GM18526 (cell line): Measurements from ENCODE around the gene NPRL2.

Source experiments
- POLR2A ChIP-seq: IDR thresholded peaks from 3 replicates; pipeline ENCODE4 v1.6.1; 2011; ENCODE audit not compliant: insufficient read length; ENCODE audit errors: extremely low read depth

The NPRL2 gene

DNA sequence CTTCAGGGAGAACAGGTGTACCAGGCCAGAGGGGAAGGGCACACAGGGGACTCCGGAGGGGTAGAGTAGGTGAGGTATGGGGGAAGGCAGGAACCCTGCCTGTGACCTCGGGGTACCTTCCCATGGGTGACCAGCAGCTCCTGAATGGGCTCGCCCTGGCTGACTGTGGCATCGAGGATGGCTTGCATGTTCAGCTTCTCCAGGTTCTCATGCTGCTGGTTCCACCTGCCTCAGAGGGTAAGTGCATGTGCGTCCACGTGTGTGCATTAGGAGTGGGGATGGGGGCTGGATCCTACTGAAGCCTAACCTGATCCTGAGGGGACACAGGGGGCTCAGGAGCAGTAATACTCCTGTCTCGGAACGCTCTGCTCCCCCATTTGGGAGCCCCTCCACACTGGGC, 5.6 kb downstream of the NPRL2 start:
- TF ChIP-seq POLR2A: no peak

DNA sequence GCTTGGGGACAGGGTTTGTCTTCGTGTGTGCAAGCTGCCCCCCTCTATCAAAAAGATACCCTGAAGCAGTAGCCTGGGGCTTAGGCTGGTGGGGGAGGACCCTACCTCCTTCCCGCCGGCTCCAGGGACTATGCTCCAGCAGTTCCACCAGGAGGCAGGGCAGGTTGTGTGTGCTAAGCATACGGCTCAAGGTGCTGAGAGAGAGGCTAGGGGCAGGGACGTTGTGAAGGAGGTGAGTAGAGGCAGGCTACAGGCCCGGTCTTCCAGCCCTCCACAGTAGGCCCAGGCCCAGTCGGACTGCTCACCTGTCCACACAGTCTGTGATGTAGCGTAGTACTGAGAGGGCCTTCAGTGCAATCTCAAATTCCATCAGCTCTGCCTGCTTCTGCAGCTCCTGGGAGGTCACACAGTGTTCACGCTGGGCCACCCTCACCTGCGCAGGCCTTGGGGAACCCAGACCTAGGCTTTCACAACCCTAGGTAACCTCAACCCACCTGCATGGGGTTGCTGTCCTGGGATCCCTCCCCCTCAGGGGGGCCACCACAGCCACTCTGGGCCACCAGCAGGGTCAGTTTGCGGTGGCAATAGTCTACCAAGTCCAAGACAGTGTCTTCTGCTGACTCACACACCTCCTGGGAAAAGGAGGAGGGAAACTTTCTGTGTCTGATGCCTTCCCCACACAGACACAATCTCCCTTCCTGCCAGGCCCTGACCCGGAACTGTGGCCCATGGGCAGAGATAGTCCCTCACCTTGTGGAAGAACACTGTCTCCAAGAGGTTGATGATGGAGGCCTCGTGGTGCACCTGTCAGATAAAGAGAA, 7.6 kb downstream of the NPRL2 start:
- no peak for TF ChIP-seq POLR2A

DNA sequence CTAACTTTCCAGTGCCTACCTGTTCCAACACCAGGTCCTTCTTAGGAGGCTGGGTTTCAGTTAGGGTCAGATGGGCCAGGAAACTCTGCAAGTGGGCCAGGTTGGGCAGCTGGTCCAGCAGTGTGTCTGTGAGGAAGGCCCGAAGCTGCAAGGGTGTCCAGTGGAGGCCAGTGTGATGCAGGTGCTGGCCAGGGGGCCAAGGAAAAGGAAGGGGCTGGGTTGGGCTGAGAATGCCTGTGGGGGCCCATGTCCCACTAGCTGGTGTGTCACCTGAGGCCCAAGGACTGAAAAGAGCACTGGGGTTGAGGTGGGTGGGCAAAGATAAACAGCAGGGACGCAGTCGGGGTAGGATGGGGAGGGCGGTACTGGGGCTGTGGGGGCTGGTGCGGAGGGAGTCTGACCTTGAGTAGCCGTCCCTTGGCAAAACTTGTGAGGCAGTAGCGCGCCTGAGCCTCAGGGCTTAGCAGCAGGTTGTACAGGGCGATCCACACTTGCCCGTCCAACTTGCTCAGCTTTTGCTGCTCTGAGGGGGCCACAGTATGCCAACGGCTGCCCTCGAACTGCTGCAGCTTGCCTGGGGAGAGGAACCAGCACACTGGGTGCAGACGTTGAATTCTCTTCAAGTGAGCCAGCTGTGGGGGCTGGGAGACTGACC, 8.5 kb downstream of the NPRL2 start:
- TF ChIP-seq POLR2A: no peak

DNA sequence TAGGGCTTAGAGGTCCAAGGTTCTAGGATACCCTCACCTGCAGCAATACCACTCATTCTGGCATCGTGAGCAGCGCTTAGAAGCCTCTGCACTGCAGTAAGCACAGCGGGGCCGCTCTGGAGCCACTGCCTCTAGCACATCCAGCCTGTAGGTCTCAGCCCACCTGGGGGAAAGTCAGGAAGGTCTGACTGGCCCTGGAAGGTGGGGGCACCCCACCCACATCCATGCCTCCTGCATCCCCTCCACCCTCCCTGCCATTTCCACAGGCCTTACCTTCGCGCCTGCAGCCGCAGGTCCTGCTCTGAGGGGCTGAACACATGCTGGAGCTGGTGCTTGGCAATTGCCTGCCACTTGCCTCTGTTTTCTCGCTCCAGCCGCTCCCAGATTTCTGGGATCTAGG, 9.0 kb downstream of the NPRL2 start:
- TF ChIP-seq POLR2A: no peak

DNA sequence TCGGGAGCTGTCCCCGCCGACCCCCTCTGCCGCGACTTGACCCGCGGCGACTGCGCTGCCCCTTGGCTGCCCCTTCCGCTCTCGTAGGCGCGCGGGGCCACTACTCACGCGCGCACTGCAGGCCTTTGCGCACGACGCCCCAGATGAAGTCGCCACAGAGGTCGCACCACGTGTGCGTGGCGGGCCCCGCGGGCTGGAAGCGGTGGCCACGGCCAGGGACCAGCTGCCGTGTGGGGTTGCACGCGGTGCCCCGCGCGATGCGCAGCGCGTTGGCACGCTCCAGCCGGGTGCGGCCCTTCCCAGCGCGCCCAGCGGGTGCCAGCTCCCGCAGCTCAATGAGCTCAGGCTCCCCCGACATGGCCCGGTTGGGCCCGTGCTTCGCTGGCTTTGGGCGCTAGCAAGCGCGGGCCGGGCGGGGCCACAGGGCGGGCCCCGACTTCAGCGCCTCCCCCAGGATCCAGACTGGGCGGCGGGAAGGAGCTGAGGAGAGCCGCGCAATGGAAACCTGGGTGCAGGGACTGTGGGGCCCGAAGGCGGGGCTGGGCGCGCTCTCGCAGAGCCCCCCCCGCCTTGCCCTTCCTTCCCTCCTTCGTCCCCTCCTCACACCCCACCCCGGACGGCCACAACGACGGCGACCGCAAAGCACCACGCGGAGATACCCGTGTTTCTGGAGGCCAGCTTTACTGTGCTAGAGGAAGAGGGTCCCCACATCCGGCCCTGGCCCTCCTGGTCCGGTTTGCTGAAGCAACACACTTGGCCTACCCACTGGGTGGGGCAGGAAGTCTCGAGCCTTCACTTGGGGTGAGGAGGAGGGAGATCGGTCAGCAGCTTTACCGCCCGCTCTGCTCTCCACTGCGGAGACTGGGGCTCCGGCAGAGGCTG, 9.9 kb downstream of the NPRL2 start, which contains the start of gene RASSF1:
Gene RASSF1 (minus strand): TSS at position 389 of the 882 bp plus-strand sequence. CDS start 31 bp downstream, at position 358.
- TF ChIP-seq POLR2A: peak; percentile 42

DNA sequence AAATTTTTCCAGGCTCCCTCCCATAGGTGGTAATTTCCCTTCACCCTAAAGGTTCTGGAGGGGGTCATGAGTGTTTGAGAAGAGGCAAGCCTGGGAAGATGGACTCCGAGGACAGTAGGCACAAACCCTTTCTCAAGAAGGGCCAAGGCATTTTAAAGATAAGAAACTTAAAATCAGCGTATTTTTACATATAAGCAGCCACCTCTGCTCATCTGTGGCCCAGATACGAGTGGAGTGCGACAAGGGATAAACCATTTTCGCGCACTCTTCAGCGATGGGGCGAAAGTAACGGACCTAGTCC, 10.5 kb downstream of the NPRL2 start:
- TF ChIP-seq POLR2A: no peak

DNA sequence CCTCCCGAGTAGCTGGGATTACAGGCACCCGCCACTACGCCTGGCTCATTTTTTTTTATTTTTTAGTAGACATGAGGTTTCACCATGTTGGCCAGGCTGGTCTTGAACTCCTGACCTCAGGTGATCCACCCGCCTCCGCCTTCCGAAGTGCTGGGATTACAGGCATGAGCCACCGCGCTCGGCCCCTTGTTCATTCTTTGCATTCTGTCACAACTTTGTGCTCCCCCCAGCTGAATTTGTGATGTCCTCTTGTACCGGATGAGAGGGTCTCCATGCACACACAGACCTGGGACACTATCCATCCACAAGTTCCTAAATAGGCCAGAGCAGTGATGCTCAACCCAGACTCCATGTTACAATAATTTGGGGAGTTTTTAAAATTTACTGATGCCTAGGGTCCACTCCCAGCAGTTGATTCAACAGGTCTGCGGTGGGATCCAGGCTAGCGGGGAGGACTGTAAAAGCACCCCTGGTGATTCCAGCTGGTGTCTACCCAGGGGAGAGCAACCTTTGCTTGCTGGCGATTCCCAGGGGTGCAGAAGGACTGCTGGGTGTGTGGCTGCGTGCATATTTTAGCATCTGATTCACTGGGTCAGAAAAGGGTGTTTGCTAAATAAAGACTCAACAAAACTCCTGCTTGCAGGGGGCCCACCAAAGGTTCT, 11.0 kb downstream of the NPRL2 start:
- TF ChIP-seq POLR2A: no peak

DNA sequence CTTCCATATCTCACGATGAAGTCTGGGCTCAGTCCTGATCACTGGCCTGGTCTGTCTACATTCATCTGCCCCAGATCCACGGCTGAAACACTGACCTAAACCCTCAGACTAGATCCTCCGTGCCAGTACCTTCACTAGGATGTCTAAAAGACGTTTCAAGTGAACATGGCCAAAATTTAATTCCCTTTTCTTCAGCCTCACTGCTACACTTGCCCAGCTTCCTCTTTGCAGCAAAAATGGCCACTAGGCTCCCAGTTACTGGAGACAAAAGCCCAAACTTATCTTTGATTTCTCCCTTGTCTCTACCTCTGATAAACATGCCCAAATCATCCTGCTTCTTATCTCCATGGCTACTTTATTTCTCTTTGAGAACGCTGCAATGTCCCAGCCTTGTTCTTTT, 11.6 kb downstream of the NPRL2 start:
- no peak for TF ChIP-seq POLR2A

DNA sequence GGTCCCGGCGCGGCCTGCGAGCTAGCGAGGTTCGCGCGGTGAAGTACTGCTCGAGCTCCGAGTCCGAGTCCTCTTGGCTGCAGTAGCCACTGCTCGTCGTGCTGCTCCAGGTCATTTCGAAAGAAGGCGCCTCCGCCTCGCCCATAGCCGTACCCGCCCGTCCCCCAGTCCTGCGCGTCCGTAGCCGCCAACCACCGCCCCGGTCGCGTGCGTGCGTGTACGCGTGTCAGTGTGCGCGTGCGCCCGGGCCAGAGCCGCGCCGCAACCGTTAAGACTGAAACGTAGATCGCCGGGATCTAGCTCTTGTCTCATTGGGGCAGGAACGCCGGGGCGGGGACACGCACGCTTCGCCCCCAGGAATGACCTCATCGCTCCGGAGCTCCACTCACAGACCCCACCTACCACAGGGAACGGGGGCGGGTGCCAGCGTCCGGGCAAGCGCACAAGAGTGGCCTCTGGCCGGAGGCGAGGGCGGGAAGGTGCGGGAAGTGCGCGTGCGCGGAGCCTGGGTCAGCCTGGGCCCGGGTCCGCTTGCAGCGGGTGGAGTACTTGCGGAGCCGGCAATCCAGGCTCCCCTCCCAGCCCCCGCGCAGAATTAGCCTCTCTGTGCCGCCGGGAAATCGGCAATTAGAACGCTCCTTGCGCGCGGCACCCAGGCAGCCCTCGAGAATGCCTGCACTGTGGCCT, 13.3 kb downstream of the NPRL2 start:
- TF ChIP-seq POLR2A: peak; percentile 77

DNA sequence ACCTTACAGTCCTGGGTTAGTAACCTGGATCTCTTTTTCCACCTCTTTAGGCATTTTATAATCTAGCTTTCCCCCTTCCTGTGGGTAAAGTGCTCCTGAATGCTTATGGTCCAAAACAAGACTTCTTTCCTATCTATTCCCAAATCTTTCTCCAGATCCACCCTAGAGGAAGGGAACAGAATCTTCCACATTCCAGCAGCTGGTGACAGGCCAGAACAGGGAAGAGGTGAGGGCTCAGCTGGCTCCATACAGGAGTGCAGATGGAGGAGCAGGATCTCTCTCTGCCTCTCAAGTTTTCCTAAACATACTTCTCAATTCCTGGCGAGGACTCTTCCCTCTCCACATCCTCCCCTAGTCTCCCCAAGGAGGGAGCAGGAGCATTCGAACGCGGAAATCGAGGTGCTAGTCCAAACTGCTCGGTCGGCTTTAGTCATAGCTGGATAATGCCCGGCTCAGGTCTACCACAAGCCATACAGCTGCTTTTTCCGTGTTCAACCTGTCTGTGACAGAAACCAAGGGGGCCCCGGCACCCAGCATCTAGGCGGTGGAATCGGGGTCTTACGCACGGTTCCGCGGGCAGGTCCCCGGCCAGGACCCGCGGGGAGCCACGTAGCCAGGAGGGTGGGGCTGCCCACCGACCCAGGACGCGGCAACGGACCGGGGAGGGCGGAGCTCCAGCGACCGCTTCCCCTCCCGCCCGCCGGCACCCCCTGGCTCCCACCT, 14.0 kb downstream of the NPRL2 start:
- no peak for TF ChIP-seq POLR2A

DNA sequence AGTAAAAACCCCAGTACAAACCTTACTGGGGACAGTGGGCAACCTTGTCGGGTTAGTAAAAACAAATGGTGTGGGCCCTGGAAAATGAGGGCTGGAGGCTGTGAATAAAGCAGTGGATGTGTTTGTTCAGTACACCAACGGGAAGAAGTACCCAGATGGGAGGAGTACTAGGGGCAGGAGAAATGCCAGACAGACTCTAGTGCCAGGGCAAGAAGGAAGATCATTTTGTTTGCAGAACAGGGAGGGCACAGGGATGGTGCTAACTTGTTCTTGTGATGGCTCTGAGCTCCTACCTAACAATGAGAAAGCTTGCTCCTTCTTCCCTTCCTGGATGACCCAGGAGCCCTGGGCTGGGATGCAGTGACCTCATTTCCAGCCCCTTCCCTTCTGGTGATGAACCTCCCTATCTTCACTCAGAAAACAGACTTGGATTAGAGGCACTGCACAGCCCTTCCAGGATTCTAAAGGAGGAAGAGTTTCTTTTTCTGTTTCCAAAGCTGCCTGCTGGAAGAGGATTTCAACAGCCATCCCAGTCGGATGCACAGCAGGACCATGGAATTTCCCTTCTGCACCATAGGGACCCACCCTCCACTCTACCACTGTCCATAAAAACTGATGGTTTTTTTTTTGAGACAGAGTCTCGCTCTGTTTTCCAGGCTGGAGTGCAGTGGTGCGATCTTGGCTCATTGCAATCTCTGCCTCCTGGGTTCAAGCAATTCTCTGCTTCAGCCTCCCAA, 16.1 kb downstream of the NPRL2 start:
- no peak for TF ChIP-seq POLR2A

DNA sequence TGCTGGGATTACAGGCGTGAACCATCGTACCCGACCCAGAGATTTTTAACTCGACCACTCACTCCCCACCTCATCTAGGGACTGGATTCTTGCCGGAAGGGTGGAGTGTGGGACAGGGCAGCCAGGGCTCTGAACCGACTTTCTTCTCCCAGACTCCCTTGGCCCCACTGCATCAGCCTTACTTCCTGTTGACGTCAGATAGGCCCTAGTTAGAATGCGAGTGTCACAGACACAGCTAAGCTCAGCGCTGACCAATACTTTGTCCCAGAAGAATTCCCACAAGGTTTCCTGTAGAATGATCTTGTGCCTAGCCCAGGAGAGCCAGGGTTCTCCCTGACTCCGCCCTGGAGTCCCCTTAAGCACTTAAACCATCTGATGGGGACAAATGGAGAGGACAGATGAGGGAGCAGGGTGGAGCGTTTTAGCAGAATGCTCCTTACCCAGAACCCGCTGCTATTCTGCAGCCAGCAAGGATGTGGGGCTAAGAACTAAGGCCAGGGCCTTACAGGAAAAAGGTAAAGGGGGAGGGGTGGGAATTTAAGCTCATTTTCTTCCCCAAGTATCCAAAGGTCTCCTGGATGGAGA, 16.7 kb downstream of the NPRL2 start:
- TF ChIP-seq POLR2A: no peak

DNA sequence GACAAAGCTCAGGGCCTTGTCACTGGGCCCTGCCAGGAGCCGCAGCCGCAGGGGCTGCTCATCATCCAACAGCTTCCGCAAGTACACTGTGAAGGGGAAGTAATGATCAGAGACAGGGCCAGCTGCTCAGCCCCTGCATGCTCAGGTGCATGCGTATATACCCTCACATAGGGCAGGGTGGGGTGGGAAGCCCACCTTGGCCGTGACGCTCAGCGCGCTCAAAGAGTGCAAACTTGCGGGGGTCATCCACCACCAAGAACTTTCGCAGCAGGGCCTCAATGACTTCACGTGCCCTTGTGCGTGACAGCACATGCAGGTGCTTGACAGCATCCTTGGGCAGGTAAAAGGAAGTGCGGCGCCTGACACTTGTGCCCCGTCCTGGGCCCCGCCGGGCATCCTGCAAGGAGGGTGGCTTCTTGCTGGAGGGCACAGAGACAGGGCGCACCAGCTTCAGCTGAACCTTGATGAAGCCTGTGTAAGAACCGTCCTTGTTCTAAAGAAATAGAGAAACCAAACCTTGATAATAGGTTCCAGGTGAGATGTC, 19.1 kb downstream of the NPRL2 start:
- TF ChIP-seq POLR2A: no peak

DNA sequence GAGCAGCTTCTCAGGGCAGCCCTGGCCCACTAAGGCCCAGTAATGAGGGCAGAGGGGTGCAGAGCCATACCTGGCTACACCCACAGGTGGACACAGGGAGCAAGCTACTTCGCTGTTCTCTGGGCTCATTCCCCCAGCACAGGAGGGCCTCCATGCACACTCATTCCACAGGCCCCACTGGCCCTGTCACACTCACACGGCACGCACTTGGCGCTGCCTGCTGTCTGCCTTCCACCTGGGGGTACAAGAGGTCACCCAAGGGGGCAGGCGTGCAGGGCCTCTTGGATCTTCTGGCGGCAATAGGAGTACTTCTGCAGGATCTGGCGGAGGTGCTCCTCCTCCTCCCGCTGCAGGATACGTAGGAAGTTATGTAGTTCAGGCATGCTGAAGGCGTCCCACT, 20.2 kb downstream of the NPRL2 start:
- no peak for TF ChIP-seq POLR2A
